CD4-positive, alpha-beta T cell treated with Interleukin-2 at 100 ng/mL for 4 hours (primary cell): ENCODE results near the gene TSPAN12.

Experiments
- DNase-seq: peaks from one replicate; pipeline ENCODE4 v3.0.0-alpha.2; 2020; ENCODE audit warnings: low spot score

The TSPAN12 gene

GRCh38 chr7:120742372-120742771, 115.6 kb downstream of the TSPAN12 start:
- no peak for DNase-seq

GRCh38 chr7:120741371-120742042, 116.4 kb downstream of the TSPAN12 start:
- DNase-seq = no peak

- DNase-seq = no peak
Measured at GRCh38 chr7:120740348-120740747, 117.6 kb downstream of the TSPAN12 start.

- no peak for DNase-seq
Measured at GRCh38 chr7:120738816-120739215, 119.1 kb downstream of the TSPAN12 start.
